Loucy (cell line): Measurements from ENCODE around the gene ARRB1.

Experiments
- EZH2phosphoT487 ChIP-seq: fragments of 200-600 bp; IDR thresholded peaks from 2 replicates; pipeline ENCODE4 v1.6.1; 2018; ENCODE audit warnings: antibody characterized with exemption, mild to moderate bottlenecking, moderate library complexity, borderline replicate concordance
- TF ChIP-seq, protein P1 (sequence below): fragments of 200-600 bp; sonication (generic); conservative IDR thresholded peaks from 2 replicates; pipeline ENCODE4 v1.5.1; 2014; ENCODE audit warnings: mild to moderate bottlenecking, antibody characterized with exemption, low read length

DNA sequence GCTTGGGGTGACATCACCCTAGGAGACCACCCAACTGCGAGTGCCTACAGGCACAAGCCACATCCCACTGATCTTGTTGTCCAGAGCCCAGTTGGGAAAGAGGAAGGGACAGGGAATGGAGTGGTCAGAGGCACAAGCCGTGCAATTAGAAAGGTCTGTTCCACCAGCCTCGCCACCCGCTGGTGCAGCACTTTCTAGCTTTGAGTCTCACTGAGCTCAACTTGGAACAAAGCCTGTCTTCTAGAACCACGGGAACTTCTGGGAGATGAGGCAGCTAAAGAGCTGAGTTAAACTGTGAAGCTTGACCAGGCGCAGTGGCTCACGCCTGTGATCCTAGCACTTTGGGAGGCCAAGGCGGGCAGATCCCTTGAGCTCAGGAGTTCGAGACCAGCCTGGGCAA is 81.6 kb downstream of the ARRB1 start:
- TF ChIP-seq, protein P1, sequence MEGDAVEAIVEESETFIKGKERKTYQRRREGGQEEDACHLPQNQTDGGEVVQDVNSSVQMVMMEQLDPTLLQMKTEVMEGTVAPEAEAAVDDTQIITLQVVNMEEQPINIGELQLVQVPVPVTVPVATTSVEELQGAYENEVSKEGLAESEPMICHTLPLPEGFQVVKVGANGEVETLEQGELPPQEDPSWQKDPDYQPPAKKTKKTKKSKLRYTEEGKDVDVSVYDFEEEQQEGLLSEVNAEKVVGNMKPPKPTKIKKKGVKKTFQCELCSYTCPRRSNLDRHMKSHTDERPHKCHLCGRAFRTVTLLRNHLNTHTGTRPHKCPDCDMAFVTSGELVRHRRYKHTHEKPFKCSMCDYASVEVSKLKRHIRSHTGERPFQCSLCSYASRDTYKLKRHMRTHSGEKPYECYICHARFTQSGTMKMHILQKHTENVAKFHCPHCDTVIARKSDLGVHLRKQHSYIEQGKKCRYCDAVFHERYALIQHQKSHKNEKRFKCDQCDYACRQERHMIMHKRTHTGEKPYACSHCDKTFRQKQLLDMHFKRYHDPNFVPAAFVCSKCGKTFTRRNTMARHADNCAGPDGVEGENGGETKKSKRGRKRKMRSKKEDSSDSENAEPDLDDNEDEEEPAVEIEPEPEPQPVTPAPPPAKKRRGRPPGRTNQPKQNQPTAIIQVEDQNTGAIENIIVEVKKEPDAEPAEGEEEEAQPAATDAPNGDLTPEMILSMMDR = no peak
- no peak for TF ChIP-seq EZH2phosphoT487
